Epithelial cell of esophagus (primary cell): ENCODE data around the gene EFHC2.
"Not testable (repeated sequence)": the region's sequence is repeated elsewhere in the genome, so short reads cannot be mapped to it uniquely, and the experiment has no call there.

Experiments
- DNase-seq: peaks from one replicate; pipeline ENCODE4 v3.0.0; 2010; ENCODE audit warnings: low read depth
- H3K4me3 ChIP-seq: 2 replicates; pipeline ENCODE4 v1.5.1; 2011; ENCODE audit warnings: mild to moderate bottlenecking, low read length, control low read depth
- CTCF ChIP-seq: IDR thresholded peaks from 2 replicates; pipeline ENCODE4 v1.5.1; 2011; ENCODE audit warnings: low read depth, mild to moderate bottlenecking, low read length, control low read depth, inconsistent platforms; ENCODE audit not compliant: insufficient read depth; ENCODE audit errors: missing control alignments

The EFHC2 gene

DNA sequence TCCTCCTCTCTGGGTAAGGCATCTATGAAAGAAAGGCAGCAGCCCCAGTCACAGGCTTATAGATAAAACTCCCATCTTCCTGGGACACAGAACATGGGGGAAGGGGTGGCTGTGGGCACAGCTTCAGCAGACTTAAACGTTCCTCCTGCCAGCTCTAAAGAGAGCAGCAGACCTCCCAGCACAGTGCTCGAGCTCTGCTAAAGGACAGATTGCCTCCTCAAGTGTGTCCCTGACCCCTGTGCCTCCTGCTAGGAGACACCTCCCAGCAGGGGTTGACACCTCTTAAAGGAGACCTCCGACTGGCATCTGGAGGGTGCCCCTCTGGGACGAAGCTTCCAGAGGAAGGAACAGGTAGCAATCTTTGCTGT lies 89.9 kb downstream of the EFHC2 start:
- no peak overlapping the region for H3K4me3 ChIP-seq
- DNase-seq = no peak
- no peak for TF ChIP-seq CTCF

DNA sequence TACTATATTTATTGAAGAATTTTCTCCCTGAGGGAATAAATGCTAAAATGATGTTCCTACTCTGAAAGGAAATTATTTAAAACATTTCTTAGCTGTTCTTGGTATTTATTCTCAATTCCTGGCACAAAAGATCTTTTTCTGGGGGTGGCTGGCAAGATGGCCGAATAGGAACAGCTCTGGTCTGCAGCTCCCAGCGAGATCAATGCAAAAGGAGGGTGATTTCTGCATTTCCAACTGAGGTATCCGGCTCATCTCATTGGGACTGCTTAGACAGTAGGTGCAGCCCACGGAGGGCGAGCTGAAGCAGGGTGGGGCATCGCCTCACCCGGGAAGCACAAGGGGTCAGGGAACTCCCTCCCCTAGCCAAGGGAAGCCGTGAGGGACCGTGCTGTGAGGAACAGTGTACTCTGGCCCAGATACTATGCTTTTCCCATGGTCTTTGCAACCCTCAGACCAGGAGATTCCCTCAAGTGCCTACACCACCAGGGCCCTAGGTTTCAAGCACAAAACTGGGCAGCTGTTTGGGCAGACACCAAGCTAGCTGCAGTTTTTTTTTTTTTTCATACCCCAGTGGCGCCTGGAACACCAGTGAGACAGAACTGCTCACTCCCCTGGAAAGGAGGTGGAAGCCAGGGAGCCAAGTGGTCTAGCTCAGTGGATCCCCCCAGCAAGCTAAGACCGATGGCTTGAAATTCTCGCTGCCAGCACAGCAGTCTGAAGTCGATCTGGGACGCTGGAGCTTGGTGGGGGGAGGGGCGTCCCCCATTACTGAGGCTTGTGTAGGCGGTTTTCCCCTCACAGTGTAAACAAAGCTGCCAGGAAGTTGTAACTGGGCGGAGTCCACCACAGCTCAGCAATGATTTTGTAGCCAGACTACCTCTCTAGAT lies 90.5 kb downstream of the EFHC2 start:
- not testable (repeated sequence) for H3K4me3 ChIP-seq
- DNase-seq = peak; percentile 10

DNA sequence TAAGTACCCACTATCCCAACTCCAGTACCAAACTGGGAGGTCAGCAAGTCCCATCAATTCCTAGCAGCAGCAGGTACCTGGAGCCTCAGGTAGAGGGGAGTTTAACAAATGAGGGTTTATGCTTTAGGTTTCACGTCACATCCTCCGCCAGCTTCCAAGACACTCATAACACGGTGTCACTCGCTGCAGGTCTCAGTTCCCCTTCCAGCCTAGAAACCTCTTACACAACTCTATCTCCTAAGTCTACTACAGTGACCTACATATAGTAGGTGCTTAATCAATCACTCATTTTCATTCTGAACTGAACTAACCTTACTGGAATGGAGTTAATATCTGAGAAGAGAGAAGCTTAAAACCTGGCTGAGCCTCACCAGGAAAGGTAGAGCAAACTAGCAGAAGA lies 96.0 kb downstream of the EFHC2 start:
- no peak for DNase-seq
- H3K4me3 ChIP-seq = no peak overlapping the region
- no peak for TF ChIP-seq CTCF

DNA sequence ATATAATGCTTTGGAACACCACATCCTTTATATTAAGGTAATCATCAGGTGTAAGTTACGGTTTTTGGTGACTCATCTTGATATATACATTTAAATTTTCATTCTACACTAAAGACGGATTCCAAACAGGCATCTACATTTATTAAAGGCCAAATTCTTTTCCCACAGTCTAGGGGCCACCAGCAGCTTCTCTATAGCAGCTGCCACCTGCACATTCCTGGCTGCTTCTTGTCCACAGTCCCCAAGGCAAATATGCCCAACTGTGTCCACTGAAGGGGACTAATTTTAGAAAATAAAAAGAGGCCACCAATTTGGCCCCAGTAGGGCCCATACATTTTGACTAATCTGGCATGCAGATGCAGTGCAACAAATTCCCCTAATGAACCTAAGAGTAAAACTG lies 96.6 kb downstream of the EFHC2 start:
- H3K4me3 ChIP-seq = no peak overlapping the region
- no peak for DNase-seq
- no peak for TF ChIP-seq CTCF

DNA sequence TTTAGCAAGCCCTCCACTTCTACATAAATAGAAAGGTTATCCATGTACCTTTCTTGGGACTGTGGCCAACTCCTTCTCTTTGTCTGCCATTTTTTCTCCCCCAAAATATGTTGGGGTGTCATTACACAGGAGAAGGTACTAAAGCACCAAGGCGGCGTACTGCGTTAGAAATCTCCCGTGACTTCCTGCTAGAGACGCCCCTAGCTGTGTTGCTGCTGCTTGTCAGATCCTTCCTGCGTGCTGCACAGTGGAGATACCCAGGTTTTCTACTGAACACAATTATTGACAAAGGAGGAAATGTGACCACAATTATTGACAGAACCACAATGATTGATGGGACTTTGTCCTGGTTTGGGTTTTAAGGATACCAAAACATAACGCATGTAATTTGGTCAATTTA lies 97.7 kb downstream of the EFHC2 start:
- DNase-seq = no peak
- H3K4me3 ChIP-seq = no peak overlapping the region
- TF ChIP-seq CTCF = no peak

DNA sequence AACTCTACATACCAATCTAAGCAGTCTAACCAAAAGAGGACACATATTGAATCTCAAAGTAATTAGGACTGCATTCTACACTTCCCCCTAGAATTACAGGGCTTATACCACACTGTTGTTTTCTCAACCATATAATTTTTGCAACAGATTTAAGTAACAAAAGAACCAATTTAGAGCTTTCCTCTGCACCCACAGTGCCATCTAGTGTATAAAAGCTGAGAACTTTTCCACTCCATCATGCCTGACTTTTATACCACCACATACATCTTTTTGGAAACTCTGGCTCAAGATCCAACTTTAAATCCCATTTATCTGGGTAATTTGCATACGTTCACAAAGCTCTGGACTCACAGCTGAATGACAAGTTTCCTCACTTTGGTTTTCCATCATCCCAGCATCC lies 99.5 kb downstream of the EFHC2 start:
- no peak overlapping the region for H3K4me3 ChIP-seq
- peak; percentile 38 for DNase-seq
- peak; percentile 49 for TF ChIP-seq CTCF

DNA sequence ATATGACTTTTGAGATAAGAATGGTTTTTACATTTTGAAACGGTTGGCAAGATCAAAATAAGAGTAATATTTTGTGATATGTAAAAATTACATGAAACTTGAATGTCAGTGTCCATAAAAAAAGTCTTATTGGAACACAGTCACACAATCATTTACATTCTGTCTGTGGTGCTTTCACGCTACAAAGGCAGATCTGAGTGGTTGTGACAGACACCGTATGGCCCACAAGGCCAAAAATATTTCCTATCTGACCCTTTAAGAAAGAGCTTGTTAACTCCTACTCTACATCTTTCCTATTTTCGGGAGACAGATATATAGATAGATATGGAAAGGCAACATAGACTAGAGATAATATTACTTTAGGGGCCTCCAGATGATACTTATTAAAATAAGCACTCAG lies 101.9 kb downstream of the EFHC2 start:
- TF ChIP-seq CTCF = no peak
- DNase-seq = no peak
- H3K4me3 ChIP-seq = no peak overlapping the region
